GM21390 (cell line): ENCODE data around the gene PDE9A.

ENCODE experiments used
- ATAC-seq: cut with Tn5 transposase; IDR thresholded peaks from one replicate; pipeline ENCODE4 v1.9.1; 2021; ENCODE audit not compliant: unreplicated experiment

The PDE9A gene

GRCh38 chr21:42767561-42767835 lies 114.1 kb downstream of the PDE9A start:
- ATAC-seq = no peak

GRCh38 chr21:42768324-42769121 lies 115.1 kb downstream of the PDE9A start:
- no peak for ATAC-seq

DNA sequence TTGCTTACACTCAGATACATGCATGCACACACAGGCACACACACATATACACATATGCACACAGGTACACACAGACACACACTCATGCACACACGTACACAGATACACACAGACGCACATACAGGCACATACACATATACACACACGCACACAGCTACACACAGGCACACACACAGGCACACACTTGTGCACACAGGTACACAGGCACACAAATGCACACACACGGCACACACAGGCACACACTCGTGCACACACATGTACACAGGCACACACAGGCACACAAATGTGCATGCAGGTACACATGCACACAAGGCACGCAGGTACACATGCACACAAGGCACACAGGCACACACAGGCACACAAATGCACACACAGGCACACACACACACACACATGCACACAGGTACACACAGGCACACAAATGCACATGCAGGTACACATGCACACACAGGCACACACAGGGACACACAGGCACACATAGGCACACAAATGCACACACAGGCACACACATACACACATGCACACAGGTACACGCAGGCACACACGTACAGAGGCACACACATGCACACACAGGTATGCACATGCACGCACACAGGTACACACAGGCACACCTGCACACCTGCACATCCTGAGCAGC lies 115.9 kb downstream of the PDE9A start:
- no peak for ATAC-seq

DNA sequence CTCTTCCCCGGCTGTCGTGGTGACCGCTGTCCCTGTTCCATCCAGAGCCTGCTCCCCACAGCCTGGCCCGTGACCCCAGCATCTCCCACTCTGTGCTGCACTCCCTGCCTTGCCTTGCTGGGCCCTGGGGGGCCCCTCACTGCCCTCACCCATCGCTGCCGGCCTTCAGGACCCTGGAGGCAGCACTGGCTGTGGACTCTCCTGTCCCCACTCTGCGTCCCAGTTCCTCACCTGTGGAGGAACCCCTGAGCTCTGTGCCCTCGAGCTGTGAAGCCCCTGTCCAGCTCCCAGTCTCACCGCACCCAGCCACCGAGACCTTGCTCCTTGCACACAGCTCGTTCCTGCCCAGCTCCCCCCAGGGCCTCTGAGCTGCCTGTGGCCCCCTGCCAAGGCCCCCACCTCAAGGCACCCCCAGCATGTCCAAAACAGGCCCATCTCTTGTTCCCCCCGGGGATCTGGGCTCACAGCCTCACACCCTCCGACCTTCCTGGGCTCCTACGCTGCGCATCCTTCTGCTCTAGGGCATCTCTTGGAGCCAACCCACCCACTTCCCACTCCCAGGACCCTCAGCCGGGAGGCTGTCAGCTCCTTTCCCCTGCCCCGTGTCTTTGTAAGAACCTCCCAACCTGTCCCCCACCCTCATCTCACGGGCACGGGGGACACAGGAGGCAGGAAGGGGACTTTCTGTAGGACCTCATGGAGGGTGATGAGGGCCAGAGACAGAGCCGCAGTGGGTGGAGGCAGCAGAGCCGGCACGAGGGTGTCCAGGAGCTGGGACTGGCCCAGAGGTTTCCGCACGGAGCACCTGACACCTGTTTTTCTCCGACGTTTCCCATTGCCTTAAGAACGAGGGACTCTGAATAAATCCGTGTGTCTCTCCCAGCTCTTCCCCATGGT lies 116.6 kb downstream of the PDE9A start:
- no peak for ATAC-seq

- no peak for ATAC-seq
Observed at GRCh38 chr21:42770717-42771502, 117.5 kb downstream of the PDE9A start.

GRCh38 chr21:42771503-42771805 lies 118.0 kb downstream of the PDE9A start:
- ATAC-seq = no peak

GRCh38 chr21:42775123-42775522 lies 121.7 kb downstream of the PDE9A start:
- no peak for ATAC-seq

DNA sequence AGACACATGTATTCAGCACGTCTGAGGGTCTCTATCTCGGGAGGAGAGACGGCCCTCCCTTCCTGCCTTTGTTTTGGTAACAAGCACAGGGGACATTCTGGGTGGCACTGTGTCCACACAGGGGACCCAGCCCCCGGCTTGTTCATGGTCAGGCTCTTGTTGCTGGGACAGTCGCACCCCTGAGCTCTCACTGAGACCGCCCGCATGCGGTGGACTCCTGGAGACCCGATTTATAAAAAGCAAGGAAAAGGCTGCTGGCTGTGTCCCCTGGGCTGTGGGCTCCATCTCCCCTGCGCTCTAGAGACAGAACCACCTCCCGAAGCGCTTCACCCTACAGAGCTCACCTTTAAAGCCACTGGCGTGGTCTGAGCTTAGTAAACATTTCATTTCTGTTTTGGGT lies 122.5 kb downstream of the PDE9A start:
- ATAC-seq = no peak

DNA sequence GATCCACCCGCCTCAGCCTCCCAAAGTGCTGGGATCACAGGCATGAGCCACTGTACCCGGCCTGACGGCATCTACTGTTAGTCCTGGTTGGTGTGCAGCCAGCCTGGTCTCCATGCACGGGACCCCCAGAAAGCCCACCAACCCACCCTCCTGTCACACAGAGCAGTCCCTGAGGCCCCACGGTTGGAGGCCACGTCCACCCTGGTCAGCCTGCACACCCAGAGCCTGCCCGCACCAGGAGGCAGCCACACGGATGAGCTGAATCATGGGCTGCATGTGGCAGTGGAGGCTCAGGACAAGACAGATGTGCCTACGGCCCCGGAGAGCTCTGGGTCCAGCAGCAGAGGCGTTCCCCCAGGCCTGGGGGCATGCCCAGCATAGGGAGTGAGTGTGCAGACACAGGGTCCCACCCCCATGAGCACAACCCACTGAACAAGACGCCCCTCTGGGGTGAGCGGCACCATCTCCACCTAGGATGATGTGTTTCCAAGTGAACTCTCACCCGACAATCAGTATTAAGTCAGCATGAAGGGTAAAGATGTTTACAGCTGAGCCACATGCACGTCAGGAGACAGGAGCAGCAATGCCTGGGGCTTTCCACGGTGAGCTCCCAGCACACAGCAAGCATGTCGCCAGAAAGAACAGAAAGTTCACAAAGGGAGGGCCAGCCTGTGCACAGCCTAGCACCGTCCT lies 123.8 kb downstream of the PDE9A start:
- no peak for ATAC-seq

DNA sequence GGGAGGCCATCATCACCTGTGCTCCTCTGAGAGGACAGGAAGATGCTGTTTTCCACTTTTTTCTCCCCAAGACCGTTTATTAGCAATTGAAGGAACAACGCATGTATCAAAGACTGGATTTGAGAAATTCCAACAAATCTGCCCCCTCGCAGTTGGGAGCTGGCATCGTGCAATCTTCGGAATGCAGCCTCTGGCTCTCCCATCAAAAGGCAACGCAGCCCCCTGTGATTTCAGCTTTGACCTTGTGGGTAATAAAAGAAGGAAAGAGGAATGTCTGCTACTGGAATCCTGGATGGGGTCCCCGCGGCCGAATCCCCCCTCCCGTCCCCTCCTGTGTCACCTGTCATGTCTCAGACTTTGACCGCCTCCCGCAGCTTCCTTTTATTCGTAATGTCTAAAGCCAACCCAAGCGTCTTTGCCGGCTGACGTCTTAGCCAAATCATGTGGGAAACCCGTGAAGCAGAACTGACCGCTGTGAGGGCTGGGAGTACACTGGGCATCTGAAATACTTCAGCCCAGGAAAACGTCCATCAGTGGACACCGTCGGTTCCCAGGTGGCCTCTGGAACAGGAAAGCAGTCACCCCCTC lies 124.4 kb downstream of the PDE9A start:
- ATAC-seq = no peak

- no peak for ATAC-seq
Observed at GRCh38 chr21:42779431-42779861, 126.0 kb downstream of the PDE9A start.

DNA sequence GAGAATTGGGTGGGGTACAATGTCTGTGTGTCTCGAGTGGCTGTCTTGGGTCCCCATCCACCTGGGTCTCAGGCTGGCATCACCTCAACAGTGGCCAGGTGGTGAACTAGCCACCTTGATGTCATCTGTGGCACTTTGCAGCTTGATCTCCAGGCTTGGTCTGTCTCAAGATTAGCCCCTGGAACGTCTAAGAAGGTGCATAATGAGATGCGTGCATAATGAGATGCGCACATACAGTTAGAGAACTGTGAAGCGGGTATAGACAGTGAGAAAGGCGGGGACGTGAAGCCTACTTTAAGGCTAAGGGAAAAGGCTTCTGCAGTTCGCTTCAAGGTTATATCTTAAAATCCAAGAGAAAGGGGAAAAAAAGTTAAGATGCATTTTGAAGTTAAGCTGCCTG lies 127.2 kb downstream of the PDE9A start:
- no peak for ATAC-seq

GRCh38 chr21:42781150-42781970 lies 127.9 kb downstream of the PDE9A start:
- no peak for ATAC-seq

- ATAC-seq = no peak
Observed at GRCh38 chr21:42781971-42782722, 128.7 kb downstream of the PDE9A start.

GRCh38 chr21:42782723-42783242 lies 129.4 kb downstream of the PDE9A start:
- no peak for ATAC-seq

GRCh38 chr21:42784276-42784675 lies 130.9 kb downstream of the PDE9A start:
- ATAC-seq = no peak

DNA sequence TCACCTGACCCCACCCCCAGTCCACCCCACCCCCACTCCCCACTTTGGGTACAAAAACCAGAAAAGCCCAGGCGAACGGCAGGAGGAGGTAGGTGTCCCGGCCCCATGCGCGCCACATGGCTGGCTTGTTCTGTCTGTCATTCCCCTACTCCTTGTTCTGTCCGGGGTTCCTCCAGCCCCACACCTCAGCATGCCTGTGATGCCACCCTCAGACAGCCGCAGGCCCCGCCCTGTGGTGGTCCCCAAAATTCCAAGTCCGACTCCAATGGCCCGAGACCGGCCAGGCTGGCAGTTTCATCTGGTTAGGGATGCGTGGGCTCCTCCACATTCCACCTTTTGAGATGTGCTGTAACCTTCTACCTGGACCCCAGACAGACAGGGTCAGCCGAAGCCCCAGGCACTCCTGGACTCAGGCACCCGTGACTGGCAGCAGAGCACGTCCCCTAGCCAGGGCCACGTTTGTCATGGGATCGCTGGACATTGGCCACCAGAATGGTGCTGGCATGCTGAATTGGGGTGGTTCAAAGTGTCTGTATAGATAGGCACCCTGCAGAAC lies 131.6 kb downstream of the PDE9A start:
- ATAC-seq = no peak
